ENCODE results near the gene NDUFB6.
"Not testable (repeated sequence)": the region's sequence is repeated elsewhere in the genome, so short reads cannot be mapped to it uniquely, and the experiment has no call there.

The NDUFB6 gene

DNA sequence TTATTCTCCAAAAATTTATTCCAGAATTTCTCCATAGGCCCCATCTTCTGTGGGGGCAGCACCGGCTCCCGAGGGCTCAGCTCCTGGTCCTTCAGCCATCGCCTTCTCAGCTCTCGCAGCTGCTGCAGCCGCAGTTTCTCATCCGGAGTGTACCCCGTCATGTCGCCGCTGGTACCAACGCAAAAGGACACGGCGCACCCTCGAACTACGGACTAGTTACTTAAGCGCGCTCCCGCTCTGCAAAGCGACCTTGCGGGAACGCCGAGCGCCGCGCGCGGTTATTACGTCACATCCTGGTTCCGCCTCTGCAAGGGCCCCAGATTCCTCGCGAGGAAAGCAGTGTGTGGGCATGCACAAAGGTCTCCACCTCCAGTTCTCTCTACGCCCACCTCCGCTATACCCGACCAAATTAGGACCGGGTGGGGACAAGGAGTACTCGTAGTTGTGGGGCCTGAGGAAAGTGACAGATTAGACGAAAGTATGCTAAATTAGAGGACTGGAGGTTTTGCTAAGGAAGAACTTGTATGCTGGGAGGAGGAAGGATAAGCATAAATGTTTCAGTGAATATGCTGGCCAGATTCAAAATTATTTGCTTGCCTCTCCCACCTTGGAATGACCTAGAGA, at the start of gene NDUFB6:
TSS of gene NDUFB6 (minus strand) at position 260 of the 624 bp plus-strand sequence. CDS start at position 161, 99 bp downstream.
- peak; percentile 96 for DNase-seq

DNA sequence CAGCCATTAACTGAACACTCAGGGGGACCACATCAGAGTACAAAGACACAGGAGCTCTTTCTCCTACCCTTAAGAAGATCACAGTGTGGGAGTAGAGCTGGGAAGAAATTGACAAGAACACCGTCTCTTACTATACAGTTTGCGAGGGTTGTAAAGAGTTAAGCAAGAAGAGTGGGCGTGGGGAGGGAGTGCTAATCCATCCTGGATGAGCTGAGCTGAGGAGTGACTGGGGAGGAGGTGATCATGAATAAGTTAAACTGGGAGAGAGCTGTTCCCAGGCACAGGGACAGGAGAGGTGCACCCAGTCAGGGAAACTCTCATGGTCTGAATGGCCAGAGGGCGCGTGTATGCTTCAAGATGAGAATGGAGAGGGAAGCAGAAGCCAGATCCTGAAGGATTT, 45.3 kb upstream of the NDUFB6 start:
- no peak for DNase-seq

DNA sequence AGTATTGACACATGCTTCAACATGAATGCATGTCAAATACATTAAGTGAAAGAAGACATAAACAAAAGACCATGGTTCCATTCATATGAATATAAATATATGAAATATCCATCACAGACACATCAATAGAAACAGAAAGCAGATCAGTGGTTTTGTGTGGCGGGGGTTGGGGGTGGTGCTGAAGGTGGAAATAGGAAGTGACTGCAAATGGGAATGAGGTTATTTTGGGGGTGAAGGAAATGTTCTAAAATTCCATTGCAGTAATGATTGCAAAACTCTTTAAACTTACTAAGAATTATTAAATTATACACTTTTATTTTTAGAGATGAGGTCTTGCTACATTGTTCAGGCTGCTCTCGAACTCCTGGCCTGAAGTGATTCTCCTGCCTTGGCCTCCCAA, 33.9 kb upstream of the NDUFB6 start:
- no peak for DNase-seq

DNA sequence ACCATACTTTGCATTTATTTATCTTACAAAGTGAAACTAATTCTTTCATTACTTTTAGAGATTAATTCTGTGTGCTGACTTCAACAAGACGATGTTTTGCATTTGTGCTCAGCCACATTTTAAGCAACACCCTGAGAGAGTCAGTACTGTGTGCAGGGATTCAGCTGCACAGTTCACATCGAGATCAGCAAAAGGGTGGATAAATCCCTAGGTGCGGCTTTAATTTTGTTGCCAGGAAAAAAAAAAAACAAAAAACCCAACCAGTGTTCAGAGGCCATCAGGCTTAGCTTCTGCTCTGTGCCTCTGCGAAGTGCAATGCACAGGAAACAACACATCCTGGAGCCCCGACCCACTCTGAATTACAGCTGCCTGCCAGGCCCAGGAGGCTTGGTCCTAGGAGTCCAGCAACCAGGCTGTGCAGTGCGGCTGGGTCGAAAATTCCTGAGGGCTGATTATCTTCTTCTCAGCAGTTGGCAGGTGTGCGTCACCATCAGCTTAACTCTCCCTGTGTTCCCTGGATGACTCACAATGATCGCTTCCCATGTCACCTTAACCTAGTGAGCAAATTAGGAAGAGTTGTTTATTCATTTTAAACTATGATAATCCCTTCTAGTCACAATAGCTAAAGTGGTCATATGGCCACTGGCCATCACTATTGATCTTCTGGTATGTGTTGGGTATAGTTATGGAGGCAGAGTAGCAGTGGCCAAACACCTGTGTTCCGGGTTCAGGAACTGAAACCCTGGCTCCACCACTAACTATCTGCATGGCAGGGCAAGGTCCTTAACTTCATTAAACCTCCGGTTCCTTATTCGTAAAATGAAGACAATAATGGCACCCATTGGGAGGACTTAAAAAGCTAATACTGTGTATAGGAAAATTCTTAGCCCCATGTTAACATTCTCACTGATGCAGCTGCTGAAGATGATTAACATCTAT, 31.2 kb upstream of the NDUFB6 start:
- DNase-seq: no peak

DNA sequence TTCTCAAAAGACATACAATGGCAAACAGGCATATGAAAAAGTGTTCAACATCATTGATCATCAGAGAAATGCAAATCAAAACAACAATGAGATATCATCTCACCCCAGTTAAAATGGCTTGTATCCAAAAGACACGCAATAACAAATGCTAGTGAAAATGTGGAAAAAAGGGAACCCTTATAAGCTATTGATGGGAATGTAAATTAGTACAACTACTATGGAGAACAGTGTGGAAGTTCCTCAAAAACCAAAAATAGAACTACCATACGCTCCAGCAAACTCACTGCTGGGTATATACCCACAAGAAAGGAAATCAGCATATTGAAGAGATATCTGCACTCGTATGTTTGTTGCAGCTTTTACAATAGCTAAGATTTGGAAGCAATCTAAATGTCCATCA, 26.1 kb upstream of the NDUFB6 start:
- DNase-seq: not testable (repeated sequence)

DNA sequence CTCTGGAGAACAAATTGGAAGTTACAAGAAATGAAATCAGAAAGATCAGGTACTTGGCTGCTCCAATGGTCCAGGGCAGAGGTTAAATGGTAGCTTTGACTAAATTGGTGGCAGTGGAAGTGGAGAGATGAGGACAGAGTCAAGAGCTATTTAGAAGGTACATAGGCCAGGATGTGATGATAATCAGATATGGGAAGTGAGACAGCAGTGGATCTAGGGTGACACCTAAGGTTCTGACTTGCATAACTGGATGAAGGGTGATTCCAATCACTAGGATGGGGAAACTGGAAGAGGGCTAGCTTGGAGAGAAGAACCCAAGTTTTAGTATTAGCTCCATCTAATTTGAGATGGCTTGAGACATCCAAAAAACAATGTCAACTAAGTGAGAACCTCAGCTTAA, 24.0 kb upstream of the NDUFB6 start:
- DNase-seq: no peak

DNA sequence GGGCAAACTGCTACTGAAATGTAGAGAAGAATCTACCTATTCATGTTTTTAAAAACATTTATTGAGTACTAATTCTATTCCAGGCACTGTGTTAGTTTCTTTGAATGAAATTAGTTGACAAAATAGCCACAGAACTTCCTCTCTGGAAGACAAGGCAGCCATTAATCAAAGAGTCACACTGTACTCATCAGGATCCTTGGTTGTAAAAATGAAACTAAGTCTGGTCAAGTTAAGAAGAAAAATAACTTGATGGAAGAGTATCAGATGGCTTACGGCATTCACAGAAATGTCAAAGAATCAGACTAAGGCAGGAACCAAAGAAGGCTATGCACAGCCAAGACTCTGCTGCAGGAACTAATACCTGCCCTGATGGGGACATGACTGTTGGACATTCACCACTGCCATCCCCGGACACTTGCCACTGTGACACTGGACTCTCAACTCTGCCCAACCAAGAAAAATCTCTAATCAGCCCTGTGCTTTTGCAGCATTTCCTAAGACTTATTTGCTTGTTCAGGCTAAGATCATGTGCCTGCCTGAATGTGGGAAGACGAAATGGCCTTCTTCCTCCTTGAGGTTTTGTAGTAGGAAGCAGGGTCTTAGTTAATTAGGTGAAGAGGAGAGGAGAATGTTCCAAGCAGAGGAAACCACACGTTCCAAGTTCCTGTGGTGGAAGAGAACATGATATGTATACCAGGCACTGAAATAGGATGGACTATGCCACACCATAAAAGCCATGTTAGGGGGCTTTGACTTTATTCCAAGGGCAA, 23.3 kb upstream of the NDUFB6 start:
- no peak for DNase-seq

DNA sequence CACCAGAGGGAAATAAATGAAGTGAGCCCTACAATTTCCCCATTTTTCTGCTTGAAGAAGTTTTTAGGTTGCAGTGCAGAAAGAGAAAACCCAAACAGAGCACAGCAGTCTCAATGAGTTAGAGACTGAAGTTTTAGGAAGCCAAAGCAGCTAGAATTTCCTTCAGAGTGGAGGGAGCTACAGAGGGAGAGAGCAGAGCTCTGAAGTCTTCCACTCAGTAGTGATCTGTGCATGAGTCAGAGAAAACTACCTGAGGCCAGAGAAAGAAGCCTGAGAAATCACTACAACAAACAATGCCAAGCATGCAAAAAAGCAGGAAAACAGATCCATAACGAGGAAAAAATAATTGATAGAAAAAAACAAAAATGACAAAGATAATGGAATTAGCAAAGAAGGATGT, 17.9 kb upstream of the NDUFB6 start:
- no peak for DNase-seq

DNA sequence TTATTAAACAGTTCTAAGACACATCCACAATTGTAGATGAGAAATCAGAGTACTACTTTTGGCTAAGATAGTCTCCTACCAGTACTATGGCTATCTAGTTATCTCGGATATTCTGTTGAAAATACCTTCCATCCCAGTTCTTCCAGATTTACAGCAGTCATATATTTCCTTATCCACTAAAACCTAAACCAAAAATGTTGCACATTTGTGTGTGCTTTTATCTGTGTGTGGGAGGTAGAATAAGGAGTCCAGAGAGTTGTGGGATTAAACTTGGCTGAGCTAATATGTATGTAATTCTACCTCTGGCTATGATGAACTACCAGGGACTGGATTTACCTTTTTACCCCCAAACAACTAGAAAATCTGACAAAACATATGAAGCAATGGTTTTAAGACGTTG, 17.5 kb upstream of the NDUFB6 start:
- DNase-seq: no peak

DNA sequence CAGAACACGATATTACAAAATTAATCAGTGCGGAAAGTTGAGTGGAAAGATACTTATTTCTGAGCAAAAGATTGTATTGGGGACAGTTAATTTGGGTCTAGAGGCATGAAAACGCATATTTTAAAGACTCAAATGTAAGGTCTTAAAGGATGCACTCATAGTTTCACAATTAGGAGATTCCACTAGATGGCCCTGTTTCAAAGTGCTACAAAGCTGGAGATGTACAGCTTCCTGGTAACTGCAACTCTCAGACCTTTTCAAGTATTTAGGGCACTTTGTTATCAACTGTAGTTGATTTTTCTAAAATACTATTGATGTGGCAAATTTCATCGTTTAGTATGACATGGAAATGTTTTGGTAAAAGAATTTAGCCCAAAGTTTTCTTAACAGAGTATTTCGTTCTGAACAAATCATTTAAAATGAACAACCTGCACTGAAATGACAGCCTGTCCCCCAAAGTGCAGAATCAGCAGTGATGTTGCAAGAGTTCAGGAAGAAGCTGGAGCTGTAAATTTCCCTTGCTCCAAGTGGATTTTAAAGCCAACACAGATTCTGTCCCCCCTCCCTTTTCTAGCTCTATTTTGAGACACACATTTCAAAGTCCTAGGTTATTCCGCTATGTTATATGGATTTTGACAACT, 16.2 kb upstream of the NDUFB6 start:
- no peak for DNase-seq

DNA sequence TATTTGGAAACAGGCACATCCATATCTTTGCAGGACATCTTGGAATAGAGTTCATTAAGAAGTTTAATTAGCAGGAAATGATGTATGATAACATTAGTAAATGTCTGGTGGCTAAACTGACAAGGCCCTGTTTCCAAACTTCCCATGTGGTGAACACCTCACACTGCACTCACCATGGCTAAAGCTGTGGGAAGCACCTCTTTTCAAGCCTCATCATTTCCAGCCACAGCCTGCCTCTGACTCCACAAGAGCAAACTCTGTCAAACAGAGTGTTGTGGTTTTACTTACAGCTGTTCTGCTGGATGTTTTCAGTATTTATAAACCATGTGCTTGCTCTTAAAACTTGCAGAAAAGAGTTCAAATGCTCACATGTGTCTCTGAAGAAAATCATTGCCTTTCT, 14.9 kb upstream of the NDUFB6 start:
- DNase-seq: no peak

DNA sequence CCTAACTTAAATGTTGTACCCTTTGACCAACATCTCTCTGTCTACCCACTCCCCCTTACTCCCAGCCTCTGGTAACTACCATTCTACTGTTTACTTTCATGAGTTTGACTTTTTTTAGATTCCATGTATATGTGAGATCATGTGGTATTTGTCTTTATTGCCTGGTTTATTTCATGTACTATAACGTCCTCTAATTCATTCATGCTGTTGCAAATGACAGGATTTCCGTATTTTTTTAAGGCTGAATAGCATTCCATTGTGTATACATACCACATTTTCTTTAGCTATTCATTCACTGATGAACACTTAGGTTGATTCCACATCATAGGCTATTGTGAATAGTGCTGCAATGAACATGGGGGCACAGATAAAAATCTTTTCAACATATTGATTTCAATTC, 11.8 kb upstream of the NDUFB6 start:
- DNase-seq: no peak

DNA sequence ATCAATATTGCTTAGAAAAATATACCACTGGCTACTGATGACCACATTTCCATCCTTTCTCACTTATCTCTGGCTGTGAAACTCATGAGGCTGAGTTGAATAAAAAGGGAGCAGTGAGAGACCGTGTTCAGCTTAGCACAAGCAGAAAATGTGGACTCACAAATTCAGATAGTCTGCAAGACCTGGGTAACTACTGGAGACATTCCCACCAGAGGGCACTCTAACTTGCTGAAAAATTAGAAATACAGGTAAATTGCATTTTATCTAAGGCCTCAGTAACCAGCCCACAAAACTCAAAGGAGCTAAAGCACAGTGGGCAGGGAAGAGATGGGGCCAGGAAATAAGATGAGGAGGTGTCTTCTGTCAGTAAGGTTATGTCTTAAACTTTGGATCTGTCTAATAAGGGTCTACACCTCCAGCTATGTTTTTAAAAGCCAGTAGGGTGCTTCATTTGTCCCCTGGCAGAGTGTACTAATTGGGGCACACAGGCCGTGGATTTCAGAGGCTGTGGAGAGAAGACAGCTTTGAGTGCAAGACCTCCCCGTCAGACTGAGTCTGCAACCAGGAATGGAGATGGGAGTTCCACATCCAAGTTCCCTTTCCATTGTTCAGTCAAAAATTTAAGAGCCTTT, 8.7 kb upstream of the NDUFB6 start:
- no peak for DNase-seq

DNA sequence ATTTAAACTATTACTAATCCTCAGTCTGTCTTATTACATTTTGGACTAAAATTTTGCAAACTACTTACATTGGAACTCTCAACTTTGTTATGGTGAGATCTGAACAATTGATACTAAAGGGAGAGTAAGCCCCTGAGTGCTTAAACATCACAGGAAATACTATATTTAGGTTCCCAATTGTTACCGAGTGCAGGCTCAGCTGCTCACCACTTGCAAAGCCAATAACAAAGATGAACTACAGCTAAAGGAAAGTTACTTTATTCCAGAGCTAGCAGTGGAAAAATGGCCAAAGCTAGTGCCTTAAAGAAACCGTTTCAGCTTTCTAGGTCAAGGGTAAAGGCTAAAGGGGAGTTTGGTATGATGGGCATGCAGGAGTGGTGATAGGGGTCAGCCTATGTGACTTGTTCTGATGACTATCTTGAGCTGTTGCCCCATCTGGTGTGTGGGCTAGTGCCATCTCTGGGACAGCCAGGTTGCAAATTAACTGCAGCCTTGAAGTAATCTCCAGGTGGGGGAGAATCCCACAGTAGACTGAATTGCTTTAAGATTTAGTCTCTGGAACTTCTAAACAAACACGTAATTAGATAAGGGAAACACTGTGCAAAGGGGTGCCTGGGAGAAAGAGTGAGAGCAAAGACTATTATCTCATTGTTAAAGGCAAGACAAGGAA, 7.8 kb upstream of the NDUFB6 start:
- no peak for DNase-seq

DNA sequence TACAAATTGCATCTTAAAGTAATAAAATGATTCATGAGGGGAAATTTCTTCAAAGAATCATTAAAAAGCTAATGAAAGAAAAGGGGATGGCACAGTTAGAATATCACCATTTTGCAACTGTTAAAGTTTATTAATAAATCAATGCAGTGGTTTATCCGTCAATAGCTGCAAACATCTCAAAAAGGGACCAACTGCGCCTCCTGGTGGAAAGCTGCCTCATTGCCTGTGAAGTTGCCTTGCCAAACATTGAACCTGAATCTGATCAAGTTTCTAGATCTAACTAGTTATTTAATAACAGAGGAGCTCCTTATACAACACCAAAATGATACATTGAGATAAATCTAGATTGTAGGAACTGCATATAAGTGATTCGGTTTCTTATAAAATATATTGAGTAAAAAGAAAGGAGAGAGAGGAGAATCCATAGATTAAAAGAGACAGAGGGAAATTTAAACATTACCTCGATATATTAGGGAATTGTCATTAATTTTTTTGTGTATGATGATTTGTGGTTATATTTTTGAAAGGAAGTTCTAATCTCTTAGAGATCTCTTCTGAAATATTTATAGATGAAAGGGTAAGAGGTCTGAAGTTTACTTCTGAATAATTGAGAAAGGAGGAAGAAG, 6.9 kb upstream of the NDUFB6 start:
- peak; percentile 79 for DNase-seq

DNA sequence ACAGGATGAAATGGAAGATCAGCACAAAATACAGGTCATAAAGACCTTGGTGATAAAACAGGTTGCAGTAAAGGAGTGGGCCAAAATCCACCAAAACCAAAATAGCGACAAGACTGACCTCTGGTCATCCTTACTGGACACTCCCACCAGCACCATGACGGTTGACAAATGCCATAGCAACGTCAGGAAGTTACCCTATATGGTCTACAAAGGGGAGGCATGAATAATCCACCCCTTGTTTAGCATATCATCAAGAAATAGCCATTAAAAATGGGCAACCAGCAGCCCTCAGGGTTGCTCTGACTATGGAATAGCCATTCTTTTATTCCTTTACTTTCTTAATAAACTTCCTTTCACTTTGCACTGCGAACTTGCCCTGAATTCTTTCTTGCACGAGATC, 6.0 kb upstream of the NDUFB6 start:
- DNase-seq: no peak

DNA sequence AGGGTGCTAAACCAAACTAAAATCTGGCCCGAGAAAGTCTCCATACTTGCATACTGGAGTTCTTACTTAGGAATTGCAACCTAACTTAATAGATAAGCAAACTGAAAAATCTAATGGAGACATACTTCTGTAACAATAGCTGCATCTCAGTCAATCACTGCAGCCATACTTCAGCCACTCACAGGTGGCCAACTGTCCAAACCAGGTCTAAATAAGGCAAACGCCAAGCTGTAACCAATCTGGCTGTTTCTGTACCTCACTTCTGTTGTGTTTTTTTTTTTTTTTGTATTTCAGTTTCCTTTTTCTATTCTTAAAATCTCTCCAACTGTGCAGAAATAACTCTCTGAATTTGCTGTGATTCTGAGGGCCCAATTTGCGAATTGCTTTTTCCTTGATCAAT, 4.4 kb upstream of the NDUFB6 start:
- DNase-seq: no peak

DNA sequence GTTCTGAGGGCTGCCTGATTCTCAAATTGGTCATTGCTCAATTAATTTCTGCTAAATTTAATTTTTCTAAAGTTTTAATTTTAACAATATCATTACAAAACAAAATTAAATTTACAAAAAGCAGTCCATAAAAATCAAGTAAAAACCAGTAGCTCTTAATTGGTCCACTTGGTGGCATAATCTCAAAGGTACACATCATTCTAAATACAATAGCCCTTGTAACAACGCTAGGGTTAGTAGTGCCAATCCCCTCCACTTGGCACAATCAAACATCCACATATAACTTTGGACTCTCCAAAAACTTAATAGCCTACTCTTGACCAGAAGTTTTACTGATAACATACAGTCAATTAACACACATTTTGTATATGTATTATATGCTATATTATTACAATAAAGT, 1.9 kb upstream of the NDUFB6 start:
- no peak for DNase-seq

DNA sequence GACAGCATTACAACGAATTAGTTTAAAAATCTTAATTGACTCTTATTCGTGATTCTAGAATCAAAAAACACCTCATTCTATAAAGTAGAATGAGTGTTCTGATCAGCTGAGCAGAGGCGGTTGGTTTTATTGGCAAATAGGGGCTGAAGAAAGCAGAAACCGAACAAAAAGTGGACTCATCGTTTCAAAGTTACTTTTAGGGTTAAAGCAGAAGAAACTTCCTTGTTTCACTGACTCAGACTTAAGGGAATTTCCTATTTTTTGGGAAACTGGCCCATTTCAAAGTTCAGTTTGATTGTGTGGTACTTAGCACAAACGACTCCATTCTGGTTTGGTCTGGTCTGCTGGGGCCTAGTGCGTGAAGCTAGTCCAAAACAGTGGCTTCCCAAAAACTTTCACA, 862 bp upstream of the NDUFB6 start:
- no peak for DNase-seq

DNA sequence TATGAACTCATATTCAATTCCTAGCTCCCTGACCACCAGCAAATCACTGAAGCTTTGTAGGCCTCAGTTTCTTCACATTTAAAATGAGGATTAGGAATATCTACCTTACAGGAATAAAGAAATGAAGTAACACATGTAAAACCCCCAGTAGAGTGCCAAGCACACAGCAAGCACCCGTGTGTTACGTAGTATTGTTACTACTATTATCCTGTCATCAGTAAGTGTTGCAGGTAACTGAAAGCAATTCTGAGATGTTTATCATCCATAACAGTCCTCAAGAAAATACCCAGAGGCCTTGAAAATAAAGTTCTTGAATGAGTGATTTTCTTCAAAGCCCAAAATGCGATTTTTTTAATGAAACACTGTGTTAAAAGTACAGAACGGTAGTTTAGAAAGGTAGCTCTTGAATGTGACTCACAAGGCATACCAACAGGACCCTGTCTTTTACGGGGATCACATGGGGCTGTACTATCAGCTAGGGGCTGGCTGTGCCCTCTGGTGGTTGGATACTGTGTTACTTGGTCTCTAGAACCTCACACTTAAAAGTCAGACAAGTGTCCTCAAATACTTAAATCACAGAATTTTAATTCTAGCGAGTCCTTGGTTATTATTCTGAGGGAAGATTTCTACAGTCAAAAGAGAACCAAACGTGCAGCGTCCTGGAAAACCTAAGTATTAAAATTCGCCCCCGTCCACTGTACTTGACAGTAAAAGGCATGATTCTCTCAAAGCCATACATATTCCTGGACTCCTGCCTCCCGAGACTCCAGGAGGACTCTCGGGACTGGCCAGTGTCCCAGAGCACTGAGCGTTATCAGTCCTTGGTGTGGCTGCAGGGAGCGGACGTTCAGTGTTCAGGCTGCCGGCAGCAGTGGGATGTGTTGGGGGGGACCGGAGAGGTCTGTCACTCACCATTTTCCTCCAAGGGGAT, 725 bp downstream of the NDUFB6 start:
- DNase-seq: peak; percentile 64
